RWPE2 (cell line): ENCODE results near the gene F2RL1.
"Not testable (repeated sequence)": the region's sequence is repeated elsewhere in the genome, so short reads cannot be mapped to it uniquely, and the experiment has no call there.

ENCODE experiments used
- ATAC-seq: fragments of 200-7000 bp; cut with Tn5 transposase; 3 replicates; pipeline ENCODE4 v1.9.1; 2021; ENCODE audit warnings: low read depth
- DNase-seq: peaks from one replicate; pipeline ENCODE4 v3.0.0-alpha.2; 2020; ENCODE audit warnings: low spot score
- H3K27ac ChIP-seq: fragments of 450-650 bp; 2 replicates; pipeline ENCODE4 v1.5.1; 2017; ENCODE audit warnings: mild to moderate bottlenecking; ENCODE audit not compliant: poor library complexity, severe bottlenecking
- H3K27me3 ChIP-seq: fragments of 250-450 bp; sonication (Bioruptor Pico); 2 replicates; pipeline ENCODE4 v1.5.1; 2021; ENCODE audit warnings: mild to moderate bottlenecking, moderate library complexity; ENCODE audit not compliant: insufficient read depth, poor library complexity, severe bottlenecking
- H3K36me3 ChIP-seq: fragments of 250-450 bp; sonication (Bioruptor Pico); 2 replicates; pipeline ENCODE4 v1.5.1; 2020; ENCODE audit warnings: low read depth, mild to moderate bottlenecking, moderate library complexity
- H3K4me1 ChIP-seq: fragments of 250-450 bp; sonication (Bioruptor Pico); 2 replicates; pipeline ENCODE4 v1.5.1; 2021; ENCODE audit warnings: mild to moderate bottlenecking, moderate library complexity; ENCODE audit not compliant: insufficient read depth, poor library complexity, severe bottlenecking
- H3K4me3 ChIP-seq: fragments of 250-450 bp; sonication (Bioruptor Pico); 2 replicates; pipeline ENCODE4 v1.5.1; 2021; ENCODE audit warnings: mild to moderate bottlenecking, moderate library complexity; ENCODE audit not compliant: severe bottlenecking
- H3K9me3 ChIP-seq: fragments of 250-450 bp; sonication (Bioruptor Pico); 2 replicates; pipeline ENCODE4 v1.5.1; 2021; ENCODE audit warnings: mild to moderate bottlenecking, moderate library complexity; ENCODE audit not compliant: severe bottlenecking
- TF ChIP-seq, protein P1 (sequence below): fragments of 450-650 bp; IDR thresholded peaks from one replicate; pipeline ENCODE4 v1.5.1; 2017; ENCODE audit warnings: mild to moderate bottlenecking, moderate library complexity; ENCODE audit not compliant: poor library complexity, severe bottlenecking

Gene F2RL1

DNA sequence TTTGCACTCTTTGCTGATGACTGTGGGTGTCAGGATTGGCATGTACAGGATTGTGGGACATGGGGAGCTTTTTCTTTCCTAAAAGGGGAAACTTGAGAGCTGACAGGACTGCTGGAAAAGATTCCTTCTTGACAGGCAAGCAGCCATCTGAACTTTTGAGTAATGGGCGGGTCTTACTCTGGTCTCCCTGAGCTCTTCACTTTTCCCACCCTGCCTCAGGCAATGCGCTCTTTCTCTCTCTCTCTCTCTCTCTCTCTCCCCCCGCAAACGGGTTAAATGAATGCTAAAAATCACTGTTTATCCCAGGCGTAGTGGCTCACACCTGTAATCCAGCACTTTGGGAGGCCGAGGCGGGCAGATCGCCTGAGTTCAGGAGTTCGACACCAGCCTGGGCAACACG is 37.1 kb upstream of the F2RL1 start:
- Histone ChIP-seq H3K4me3 (no peak overlapping the region), H3K9me3 (no peaks in the 10 kb centered on the region), H3K36me3 (no peaks in the 10 kb centered on the region), H3K4me1 (peaks cover 6% of the 10 kb centered on the region), H3K27me3 (no peaks in the 10 kb centered on the region), H3K27ac (no peak overlapping the region)
- TF ChIP-seq, protein P1, sequence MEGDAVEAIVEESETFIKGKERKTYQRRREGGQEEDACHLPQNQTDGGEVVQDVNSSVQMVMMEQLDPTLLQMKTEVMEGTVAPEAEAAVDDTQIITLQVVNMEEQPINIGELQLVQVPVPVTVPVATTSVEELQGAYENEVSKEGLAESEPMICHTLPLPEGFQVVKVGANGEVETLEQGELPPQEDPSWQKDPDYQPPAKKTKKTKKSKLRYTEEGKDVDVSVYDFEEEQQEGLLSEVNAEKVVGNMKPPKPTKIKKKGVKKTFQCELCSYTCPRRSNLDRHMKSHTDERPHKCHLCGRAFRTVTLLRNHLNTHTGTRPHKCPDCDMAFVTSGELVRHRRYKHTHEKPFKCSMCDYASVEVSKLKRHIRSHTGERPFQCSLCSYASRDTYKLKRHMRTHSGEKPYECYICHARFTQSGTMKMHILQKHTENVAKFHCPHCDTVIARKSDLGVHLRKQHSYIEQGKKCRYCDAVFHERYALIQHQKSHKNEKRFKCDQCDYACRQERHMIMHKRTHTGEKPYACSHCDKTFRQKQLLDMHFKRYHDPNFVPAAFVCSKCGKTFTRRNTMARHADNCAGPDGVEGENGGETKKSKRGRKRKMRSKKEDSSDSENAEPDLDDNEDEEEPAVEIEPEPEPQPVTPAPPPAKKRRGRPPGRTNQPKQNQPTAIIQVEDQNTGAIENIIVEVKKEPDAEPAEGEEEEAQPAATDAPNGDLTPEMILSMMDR, result peak; percentile 15
- DNase-seq (no peak), ATAC-seq (peak; percentile 12; the same call in 1 of the 3 replicates)

GRCh38 chr5:76782444-76782843 is 36.4 kb upstream of the F2RL1 start:
- H3K27me3 ChIP-seq, result no peaks in the 10 kb centered on the region
- no peak for ATAC-seq
- no peaks in the 10 kb centered on the region for H3K9me3 ChIP-seq
- DNase-seq, result no peak
- H3K27ac ChIP-seq, result no peak overlapping the region
- H3K4me3 ChIP-seq, result no peak overlapping the region
- TF ChIP-seq, protein P1, result no peak
- peaks cover 11% of the 10 kb centered on the region for H3K4me1 ChIP-seq
- no peaks in the 10 kb centered on the region for H3K36me3 ChIP-seq

DNA sequence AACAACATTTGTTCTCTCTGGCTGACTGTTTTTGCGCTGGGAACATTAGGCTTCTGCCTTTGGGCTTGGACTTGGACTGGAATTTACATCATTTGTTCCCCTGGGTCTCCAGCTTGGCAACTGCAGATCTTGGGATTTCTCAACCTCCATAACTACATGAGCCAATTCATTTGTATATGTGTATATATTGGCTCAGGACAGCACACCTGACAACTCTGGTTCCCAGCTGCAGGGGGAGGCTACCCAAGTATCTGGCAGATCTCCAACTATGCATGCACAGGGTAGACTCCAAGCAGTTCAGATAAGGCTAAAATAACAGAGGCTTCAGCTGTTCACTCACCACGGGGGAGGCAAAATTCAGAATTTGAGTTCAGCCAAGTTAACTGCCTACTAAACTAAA is 31.6 kb upstream of the F2RL1 start:
- DNase-seq, result no peak
- ATAC-seq, result peak; percentile 59
- Histone ChIP-seq H3K27me3 (no peaks in the 10 kb centered on the region), H3K4me1 (peaks cover 42% of the 10 kb centered on the region), H3K36me3 (no peaks in the 10 kb centered on the region), H3K4me3 (no peak overlapping the region), H3K9me3 (no peaks in the 10 kb centered on the region), H3K27ac (peak overlapping the region; percentile 19)
- TF ChIP-seq, protein P1, result no peak

DNA sequence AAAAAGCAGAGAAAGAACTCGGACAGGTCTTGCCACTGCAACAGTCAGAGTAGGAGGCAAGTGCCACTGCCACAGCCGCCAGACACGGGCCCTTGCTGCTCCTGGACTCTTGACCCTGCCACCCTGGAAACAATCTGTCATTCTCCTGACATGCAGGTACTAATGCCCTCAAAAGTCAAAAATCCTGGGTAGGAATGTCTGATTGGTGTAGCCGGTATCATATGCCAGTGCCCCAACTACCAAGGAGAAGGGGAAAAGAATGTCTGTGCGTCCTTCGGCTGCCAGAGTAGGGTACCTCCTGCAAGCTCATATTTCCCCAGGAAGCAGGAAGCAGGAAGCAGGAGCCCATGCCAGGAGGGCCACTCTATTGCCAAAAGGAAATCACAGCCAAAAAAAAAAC is 30.5 kb upstream of the F2RL1 start:
- no peak for ATAC-seq
- peak overlapping the region; percentile 19 for H3K27ac ChIP-seq
- DNase-seq, result no peak
- H3K9me3 ChIP-seq, result no peaks in the 10 kb centered on the region
- H3K4me3 ChIP-seq, result no peak overlapping the region
- H3K4me1 ChIP-seq, result peaks cover 43% of the 10 kb centered on the region
- H3K27me3 ChIP-seq, result no peaks in the 10 kb centered on the region
- TF ChIP-seq, protein P1, result no peak
- no peaks in the 10 kb centered on the region for H3K36me3 ChIP-seq

GRCh38 chr5:76789275-76789674 is 29.6 kb upstream of the F2RL1 start:
- H3K4me3 ChIP-seq, H3K27me3 ChIP-seq, H3K36me3 ChIP-seq, DNase-seq, H3K9me3 ChIP-seq, ATAC-seq: not testable (repeated sequence)
- Histone ChIP-seq H3K4me1 (peaks cover 43% of the 10 kb centered on the region), H3K27ac (peak overlapping the region; percentile 97)
